Stimulated activated CD4-positive, alpha-beta T cell treated with anti-CD3 and anti-CD28 coated beads, Interleukin-4, amount 100 ng/mL, for 48 hours (primary cell): ENCODE results near the gene RBM15.

Experiments
- DNase-seq, 2 donors: peaks; one replicate each; pipeline ENCODE4 v3.0.0-alpha.2; 2020; ENCODE audit warnings: low read depth in 2 of 2

The RBM15 gene

DNA sequence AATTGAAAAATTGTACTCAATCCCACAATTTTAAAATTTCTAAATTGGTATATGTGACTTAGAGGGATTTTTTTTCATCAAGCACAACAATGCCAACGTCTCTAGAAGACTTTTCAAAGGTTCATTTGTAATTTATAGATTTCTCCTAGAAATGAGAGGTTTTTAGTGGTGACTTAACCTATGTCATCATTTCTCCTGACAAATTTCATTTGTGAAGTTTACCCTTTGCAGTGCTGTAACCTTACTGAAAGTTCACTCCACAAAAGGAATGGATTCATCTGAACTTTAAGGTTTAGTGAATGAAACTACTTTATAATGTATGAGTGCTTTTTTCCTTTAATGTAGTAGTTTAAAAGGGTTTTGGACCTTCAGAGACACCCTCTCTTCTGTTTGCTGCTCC, 16.1 kb downstream of the RBM15 start:
- DNase-seq: no peak

DNA sequence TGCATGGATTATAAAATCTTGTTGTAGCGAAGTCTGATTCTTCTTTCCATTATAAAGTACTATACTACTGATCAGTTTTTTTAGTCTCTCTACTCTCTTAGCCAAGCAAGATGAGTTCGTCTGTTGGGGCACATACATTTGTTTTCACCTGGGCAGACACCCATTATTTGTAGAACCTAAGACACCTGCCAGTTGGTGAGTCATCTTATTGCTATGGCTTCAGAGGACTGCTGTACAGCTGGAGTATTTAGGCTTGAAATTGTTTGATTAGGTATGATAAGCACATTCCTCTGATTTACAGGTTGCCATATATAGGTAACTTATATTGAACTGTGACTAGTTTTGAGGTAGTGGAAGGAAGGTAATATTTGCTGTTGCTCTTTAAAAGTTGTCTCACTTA, 17.2 kb downstream of the RBM15 start:
- DNase-seq: no peak

DNA sequence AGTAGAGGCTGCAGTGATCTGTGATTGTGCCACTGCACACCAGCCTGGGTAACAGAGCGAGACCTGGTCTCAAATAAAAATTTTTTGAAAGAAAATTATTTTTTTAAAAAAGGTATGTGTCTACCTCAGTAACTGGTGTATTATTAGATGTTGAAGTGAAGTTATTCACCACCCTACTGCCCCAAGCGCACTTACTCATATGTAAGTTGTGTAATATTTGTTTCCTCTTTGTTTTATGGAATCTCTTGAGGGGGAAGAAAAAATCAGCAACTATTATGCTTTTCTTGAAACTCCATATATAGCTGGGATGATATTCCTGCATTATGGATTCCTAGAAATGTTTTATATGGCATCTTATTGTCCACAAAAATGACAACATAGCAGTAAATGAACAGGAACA, 21.3 kb downstream of the RBM15 start:
- no peak for DNase-seq

DNA sequence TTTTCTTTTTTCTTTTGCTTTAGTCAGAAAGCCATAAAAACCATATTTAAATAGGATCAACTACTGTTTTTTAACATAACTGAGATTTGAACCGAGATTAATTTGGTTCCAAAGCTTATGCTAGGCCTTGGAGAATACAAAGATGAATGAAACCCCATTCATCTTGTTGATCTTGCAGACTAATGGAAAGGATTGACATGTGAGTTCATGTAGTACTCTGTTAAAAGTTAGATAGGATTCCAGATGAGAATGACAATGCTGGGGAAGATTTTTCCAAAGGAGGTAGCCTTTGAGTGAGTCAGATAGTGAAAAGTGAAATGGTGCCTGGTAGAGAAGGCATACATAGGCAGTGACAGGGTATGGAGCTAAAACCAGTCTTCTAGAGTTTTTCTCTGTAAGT, 22.7 kb downstream of the RBM15 start:
- no peak for DNase-seq

DNA sequence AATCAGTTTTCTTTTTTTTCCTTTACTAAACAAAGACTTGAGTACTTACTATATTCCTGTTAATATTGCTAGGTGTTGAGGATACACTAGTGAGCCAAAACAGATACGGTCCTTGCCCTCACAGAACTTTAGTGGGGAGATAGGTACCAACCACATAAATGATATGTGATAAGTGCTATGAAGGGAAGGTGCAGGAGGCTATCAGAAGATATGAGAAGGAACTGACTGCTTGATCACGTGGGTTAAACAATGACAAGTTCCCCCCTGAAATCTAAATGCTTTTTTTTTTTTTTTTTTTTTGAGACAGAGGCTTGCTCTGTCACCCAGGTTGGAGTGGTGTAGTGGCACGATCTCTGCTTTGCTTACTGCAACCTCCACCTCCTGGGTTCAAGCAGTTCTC, 25.0 kb downstream of the RBM15 start:
- no peak for DNase-seq

DNA sequence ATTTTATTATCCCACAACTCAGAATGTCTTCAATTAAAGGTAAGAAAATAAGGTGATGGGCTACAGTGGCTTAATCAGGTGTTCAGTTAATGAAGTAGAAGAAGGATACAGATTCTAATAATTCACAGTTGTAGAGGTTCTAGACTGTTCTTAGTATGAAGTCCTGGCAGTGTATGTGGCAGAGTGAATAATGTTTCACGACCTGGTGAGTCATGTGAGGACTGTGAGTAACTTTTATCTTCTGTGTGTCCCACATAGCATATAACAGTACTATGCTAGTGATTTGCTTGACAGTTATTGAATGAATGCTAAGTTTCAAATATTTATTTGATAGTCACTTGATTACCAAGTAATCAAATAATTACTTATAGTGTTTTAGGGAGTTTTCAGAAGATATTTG, 31.6 kb downstream of the RBM15 start:
- DNase-seq: no peak

DNA sequence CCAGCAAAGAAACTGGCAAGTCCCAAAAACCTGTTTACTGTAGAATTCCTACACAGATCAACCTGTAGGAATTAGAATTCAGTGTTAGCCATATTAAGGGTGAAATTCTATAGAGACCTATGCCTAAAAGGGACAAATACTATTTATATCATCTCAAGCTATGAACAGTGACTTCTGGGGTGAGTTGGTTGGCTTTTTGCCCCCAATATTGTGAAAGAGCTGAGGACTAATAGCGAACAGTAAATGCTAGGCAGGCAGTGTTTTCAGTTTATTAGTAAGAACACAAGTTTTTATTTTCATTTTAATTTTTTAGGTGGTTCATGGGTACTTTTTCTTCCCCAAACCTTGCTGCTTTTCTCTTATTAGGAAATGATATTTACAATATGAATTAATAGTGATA, 36.3 kb downstream of the RBM15 start:
- no peak for DNase-seq

DNA sequence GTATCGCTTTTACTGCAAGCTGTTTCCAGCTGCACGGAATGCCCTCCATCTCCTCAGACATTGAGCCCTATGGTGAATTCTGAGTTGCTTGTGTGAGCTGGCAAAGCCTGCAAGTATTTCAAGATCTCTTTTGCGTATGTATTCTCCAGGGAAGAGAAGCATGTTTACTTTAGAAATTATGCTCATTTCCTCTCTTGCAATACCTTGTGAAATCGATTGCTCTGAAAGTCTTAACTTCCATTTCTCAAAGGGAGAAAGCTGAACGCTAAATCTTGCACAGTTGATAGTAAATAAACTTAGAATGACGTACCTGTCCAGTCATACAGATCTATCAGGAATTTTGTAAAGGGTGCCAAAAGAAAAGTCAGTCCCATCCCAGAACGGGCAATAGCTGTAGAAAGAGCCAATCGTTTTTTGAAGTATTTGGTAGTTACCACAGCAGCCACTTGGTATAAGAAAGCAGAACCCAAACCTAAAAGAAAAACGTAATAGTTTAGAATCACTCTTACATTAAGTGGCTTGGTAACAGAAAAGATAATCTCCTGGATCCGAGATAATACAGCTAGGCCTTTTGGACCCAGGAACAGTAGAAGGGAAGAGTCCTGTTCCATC, 41.6 kb downstream of the RBM15 start:
- no peak for DNase-seq

DNA sequence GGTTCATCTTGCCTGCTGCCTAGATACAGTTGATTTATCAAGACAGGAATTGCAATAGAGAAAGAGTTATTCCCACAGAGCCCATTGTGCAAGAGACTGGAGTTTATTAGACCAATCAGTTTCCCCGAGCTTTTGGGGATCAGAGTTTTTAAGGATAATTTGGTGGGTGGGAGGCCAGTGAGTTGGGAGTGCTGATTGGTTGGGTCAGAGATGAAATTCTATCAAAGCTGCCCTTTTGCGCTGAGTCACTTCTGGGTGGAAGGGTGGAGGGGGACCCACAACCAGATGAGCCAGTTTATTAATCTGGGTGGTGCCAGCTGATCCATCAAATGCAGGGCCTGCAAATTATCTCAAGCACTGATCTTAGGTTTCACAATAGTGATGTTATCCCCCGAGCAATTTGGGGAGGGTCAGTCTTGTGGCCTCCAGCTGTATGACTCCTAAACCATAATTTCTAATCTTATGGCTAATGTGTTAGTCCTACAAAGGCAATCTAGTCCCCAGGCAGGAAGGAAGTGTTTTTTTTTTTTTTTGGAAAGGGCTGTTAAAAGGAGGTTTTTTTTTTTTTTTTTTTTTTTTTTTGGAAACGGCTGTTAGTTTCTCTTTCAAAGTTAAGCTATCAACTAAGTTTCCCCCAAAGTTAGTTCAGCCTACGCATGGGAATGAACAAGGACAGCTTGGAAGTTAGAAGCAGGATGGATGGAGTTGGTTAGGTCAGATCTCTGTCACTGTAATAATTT, 44.2 kb downstream of the RBM15 start:
- no peak for DNase-seq

DNA sequence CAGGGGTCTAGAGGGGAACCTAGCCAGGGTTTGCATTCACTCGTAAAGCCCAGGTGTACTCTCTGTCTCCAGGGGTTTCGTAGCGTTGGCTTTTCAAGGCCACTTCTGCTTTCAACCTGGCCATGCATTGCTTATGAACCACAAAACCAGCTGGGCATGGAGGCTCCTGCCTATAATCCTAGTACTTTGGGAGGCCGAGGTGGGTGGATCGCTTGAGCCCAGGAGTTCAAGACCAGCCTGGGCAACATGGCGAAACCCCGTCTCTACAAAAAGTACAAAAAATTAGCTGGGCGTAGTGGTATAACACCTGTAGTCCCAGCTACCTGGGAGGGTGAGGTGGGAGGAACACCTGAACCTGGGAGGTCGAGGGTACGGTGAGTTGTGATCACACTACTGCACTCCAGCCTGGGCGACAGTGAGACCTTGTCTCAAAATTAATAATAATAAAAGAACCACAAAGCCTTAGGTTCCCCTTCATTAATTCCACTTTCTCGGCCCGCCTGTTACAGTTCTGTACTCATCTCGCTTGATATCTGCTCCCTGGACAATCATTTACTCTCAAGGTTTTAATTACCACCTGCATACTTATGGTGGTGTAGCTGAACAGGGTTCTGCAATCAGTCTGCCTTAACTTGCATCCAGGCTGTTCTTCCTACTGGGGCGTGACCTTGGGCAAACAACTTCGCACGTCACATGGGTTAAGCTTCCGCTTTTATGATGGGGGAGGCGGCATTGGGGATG, 45.6 kb downstream of the RBM15 start:
- DNase-seq: no peak

DNA sequence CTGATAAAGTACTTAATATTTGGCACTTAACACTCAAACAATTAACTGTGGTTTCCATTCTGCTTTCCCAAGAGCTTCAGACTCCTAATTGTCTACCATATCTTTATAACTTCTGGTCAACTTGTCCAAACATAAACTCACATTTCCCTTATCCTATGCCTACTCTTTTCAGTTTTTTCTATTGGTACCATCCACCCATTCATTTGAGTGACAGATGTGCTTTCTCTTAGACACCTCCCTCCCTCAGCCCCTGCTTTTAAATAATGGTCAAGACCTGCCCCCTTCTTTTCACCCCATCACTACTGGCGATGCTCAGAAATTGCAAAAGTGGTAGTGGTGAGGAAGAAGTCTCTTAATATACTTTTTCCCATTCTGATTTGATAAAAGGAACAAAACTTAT, 46.2 kb downstream of the RBM15 start:
- no peak for DNase-seq

DNA sequence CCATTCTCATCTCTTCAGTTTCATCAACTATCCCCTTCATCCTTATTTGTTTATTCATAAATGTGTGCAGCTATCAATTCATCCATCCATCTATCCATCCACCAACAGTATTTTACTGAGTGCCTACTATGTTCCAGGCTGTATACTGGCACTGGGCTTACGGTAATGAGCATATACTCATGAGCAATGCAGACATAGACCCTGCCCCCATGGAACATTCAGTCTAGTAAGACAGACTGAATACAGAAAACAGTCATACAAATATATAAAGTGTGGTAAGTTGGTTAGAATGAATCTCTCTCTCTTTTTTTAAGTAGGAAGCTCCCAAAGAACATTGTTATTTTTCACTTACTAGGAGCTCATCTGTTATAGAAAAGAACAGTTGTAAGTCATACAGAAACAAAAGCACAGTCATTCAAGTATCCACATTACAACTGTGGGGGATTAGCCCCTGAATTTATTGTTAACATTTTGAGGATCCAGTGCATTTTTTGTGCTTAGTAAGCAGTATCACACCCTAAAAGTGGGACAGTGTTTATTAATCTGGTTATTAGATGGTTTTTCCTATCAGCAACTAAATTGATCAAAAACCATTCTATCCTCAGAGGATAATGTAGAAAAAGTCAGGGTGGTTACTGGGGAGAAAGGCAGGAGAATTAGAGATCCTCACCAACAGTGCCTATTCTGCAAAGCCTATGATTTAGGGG, 48.0 kb downstream of the RBM15 start:
- DNase-seq: no peak

DNA sequence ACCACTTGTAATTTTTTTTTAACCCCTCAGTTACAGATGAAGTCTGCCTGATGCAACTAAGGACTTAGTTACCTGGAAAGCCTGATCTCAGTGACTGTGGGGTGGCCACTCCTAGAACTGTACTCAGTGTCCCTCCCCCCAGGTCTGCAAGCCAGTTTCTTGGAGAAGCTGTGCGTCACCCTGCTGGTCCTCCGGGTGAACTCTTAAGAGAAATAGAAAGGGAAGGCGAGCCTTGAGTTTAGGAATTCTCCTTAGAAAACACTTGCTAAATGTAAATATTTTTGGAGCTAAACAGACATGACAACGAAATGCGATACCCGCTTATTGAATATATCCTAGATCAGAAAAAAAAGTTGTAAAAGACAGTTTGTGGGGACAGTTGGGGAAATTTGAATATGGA, 50.9 kb downstream of the RBM15 start:
- DNase-seq: no peak

DNA sequence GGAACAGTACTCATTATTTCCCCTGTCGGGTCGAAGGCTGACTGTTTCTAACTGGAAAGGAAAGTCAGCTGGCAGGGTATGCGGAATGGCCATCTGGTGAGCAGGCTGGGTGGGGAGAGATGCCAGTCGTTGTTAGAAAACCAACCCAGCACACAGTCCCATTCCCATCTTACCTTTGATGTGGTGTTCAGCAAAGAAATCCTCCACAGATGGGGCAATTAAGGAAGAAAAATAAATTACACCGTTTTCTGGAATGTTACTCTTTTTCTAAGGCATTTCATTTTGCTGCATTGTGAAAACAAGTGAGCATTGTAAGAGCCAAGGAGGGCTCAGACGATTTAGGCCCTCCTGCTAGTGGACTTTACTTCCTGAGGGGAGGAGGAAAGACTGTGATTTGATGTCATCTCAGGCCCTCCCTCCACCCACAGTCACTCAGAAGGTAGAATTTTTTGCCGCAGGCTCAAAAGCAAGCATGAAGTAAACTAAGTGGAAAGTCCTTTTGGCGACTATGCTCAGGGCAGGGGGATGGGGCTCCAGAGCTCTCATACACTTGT, 51.6 kb downstream of the RBM15 start, which contains the start of gene SLC16A4:
SLC16A4 (minus strand) TSS at position 335 of the 554 bp plus-strand sequence. CDS start 1,703 bp downstream, outside the sequence.
- no peak for DNase-seq

DNA sequence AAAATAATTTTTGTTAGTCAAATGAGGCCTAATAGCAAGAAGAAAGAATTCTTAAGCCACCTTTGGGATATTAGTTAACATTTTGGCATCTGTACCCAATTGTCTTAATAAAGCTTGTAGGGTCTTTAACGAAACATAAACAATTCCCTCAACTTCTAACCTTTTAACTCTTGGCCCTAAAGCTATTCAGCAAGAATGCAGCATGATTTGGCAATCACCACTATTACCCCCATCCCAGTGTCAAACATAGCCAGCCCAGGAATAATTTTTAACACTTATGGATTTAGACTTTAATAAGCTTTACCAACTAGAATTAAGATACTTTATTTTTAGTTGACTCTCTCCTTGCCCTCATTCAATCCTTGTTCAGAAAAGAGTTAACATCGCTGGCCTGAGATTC, 54.1 kb downstream of the RBM15 start:
- no peak for DNase-seq

DNA sequence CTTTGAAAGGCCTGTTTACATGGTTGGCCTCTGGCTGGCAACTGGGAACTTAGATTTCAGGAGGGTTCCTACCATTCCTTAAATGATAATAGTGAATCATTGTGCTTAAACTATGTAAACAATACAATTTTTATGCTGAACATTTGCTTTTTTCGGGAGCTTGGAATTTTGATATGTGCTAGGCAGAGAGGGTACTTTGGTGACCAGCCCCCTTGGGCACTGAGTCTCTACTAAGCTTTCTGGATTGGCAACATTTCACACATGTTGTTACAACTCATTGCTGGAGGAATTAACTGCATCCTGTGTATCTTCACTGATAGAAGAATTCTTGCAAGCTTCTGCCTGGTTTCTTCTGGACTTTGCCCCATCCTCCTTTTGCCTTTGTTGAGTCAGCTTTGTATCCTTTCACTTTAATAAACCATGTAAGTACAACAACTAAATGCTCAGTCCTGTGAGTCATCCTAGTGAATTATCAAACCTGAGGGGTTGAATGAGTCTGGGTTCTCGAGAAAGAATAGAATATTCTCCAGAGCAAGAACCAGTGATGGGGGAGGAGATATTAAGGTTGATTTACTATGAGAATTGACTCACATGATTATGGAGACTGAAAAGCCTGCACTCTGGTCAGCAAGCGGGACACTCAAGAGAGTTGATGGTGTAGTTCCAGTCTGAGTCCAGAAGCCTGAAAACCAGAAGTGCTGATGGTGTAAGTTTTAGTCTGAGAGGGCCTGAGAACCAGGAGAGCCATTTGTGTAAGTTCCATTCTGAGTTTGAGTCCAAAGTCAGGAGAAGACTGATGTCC, 54.7 kb downstream of the RBM15 start:
- no peak for DNase-seq

DNA sequence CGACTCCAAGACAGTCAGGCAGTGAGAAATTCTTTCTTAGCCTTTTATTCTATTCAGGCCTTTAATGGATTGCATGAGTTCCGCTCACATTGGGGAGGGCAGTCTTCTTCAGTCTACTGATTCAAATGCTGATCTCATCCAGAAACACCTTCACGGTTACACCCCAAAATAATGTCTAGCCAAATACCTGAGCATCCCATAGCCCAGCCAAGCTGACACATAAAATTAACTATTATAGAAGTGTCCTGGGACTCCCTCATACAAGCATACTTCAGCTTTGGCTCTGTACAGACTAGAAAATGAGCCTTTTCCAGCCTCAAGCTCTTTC, 55.3 kb downstream of the RBM15 start:
- no peak for DNase-seq
